Tibial nerve (tissue), 4 donors: ENCODE results near the gene NLRP3. TPM values are rescaled to one million over a fixed set of nuclear protein-coding genes. Genes with fewer than 3 reads are reported as not detected.
"Not testable (repeated sequence)": the region's sequence is repeated elsewhere in the genome, so short reads cannot be mapped to it uniquely, and the experiment has no call there.

Source experiments
- DNase-seq, 2 donors: peaks; one replicate each; pipeline ENCODE4 v3.0.0-alpha.2; 2019; ENCODE audit warnings: low spot score in 2 of 2
- H3K27ac ChIP-seq, 4 donors: fragments of 200-600 bp; sonication (generic) in 3 of 4; one replicate each; pipeline ENCODE4 v1.5.1; 2017 to 2019; ENCODE audit warnings: mild to moderate bottlenecking in 1 of 4
- H3K27me3 ChIP-seq, 2 donors: fragments of 200-600 bp; sonication (generic) in 1 of 2; one replicate each; pipeline versions ENCODE4 v1.5.1 to v1.6.0; 2017 to 2019
- H3K36me3 ChIP-seq, 3 donors: fragments of 200-600 bp; sonication (generic); one replicate each; pipeline ENCODE4 v1.5.1; 2018 to 2019
- H3K4me1 ChIP-seq, 4 donors: fragments of 200-600 bp; sonication (generic) in 3 of 4; one replicate each; pipeline ENCODE4 v1.5.1; 2017 to 2019
- H3K4me3 ChIP-seq, 4 donors: fragments of 200-600 bp; sonication (generic) in 3 of 4; one replicate each; pipeline ENCODE4 v1.5.1; 2017 to 2019; ENCODE audit warnings: mild to moderate bottlenecking in 1 of 4, moderate library complexity in 1 of 4
- H3K9me3 ChIP-seq, 4 donors: fragments of 200-600 bp; sonication (generic) in 3 of 4; one replicate each; pipeline ENCODE4 v1.5.1; 2017 to 2019
- CTCF ChIP-seq, 5 experiments: fragments of 200-600 bp in 3 of 5; fragments of 450-650 bp in 2 of 5; sonication (generic) in 3 of 5; IDR thresholded peaks; one replicate each; pipeline ENCODE4 v1.5.1; 2016 to 2019; ENCODE audit warnings: antibody characterized with exemption in 5 of 5, mild to moderate bottlenecking in 3 of 5, moderate library complexity in 2 of 5
- EP300 ChIP-seq, 2 donors: sonication (generic); formaldehyde crosslinking; IDR thresholded peaks; one replicate each; pipeline ENCODE4 v1.6.1; 2017; ENCODE audit warnings: antibody characterized with exemption in 2 of 2, mild to moderate bottlenecking in 1 of 2
- POLR2A ChIP-seq, 2 donors: fragments of 450-650 bp; IDR thresholded peaks; one replicate each; pipeline ENCODE4 v1.6.1; 2017; ENCODE audit warnings: antibody characterized with exemption in 2 of 2, mild to moderate bottlenecking in 2 of 2, moderate library complexity in 2 of 2
- WGBS, 2 donors: methylation state at CpG; one replicate each; pipeline ENCODE4 v1.1.5; 2018; 5-methylcytosine and 5-hydroxymethylcytosine counted together
- total RNA-seq, 4 donors: library from RNA; depleted of rRNA; stranded (reverse); fragments of >200 nt; gene quantifications; one replicate each; pipeline ENCODE4 v1.1.0, GENCODE V29; 2016

Gene NLRP3
- total RNA-seq, 4 donors from 2014 or later = 1.3 to 4.9 (median 3.1) TPM

DNA sequence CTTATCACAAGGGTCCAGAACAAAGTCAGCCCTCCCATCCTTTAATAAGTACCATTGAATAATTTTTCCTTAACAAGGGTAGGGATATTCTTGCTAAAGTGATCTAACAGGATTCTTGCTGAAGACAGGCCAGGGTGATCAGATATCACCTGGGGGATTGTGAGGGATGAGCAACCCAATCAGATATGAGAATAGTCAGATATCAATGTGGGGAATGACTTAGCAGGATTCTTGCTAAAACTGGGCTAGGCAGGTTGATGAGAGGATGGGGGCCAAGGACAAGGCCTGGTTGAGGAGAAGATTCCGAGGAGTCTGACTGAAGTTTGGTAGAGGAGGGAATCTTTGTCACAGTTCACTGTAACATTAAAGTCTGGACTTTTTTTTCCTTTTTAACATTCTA is 23.9 kb upstream of the NLRP3 start:
- Histone ChIP-seq H3K27ac (no peak overlapping the region), H3K36me3 (no peaks in the 10 kb centered on the region), H3K4me1 (peaks cover 0 to 21% (median 0%) of the 10 kb centered on the region in 4 donors), H3K4me3 (no peak overlapping the region), H3K9me3 (no peaks in the 10 kb centered on the region), H3K27me3 (no peaks in the 10 kb centered on the region)
- no peak for TF ChIP-seq POLR2A (IDR thresholded peaks at IDR 0.05)
- no peak for TF ChIP-seq EP300 (IDR thresholded peaks at IDR 0.05)
- TF ChIP-seq CTCF (IDR thresholded peaks at IDR 0.05) = no peak
- 88 to 92% methylated on average over 1 of the region's 1 CpG for WGBS, 2 donors
- no peak for DNase-seq

DNA sequence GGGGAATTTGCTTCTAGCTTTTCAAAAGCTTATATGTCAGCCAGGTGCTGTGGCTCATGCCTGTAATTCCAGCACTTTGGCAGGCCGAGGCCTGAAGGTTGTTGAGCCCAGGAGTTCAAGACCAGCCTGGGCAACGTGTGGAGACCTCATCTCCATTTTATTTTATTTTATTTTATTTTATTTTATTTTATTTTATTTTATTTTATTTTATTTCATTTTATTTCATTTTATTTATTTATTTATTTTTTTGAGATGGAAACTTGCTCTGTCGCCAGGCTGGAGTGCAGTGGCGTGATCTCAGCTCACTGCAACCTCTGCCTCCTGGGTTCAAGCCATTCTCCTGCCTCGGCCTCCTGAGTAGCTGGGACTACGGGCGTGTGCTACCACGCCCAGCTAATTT is 20.9 kb upstream of the NLRP3 start:
- H3K4me3 ChIP-seq, H3K9me3 ChIP-seq, DNase-seq, H3K4me1 ChIP-seq, H3K36me3 ChIP-seq, H3K27ac ChIP-seq, H3K27me3 ChIP-seq: not testable (repeated sequence)
- 77 to 78% methylated on average over 8 of the region's 8 CpGs for WGBS, 2 donors

DNA sequence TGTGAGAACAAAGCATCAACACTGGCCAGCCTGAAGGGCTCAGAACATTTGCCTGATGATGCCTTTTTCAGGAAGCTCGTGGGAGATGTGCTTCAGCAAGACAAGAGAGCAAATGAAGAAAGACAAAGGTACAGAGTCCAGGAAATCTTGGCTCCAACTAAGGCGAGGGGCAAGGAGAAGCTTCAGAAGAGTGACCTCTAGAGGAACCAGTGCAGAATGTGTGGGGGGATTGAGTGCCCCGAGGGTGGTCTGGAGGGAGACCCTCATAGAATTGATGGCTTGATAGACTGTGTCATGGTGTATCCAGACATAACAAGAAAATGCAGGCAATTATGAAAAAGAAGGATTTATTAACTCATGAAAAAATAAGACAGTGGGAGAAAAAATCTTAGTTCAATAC is 15.3 kb upstream of the NLRP3 start:
- H3K36me3 ChIP-seq = no peaks in the 10 kb centered on the region
- WGBS, 2 donors = 31 to 43% methylated on average over 3 of the region's 3 CpGs
- H3K4me1 ChIP-seq = no peaks in the 10 kb centered on the region
- H3K27ac ChIP-seq = no peak overlapping the region
- H3K27me3 ChIP-seq = no peaks in the 10 kb centered on the region
- no peak for TF ChIP-seq CTCF (IDR thresholded peaks at IDR 0.05)
- no peak for TF ChIP-seq POLR2A (IDR thresholded peaks at IDR 0.05)
- TF ChIP-seq EP300 (IDR thresholded peaks at IDR 0.05) = no peak
- H3K4me3 ChIP-seq = no peak overlapping the region
- H3K9me3 ChIP-seq = peaks cover 0 to 4% (median 0%) of the 10 kb centered on the region in 4 donors
- DNase-seq = no peak

GRCh38 chr1:247401310-247402119 is 14.5 kb upstream of the NLRP3 start:
- peaks cover 0 to 4% (median 0%) of the 10 kb centered on the region in 4 donors for H3K9me3 ChIP-seq
- DNase-seq = no peak
- 78 to 81% methylated on average over 10 of the region's 10 CpGs for WGBS, 2 donors
- H3K36me3 ChIP-seq = no peaks in the 10 kb centered on the region
- TF ChIP-seq POLR2A (IDR thresholded peaks at IDR 0.05) (no peak), EP300 (IDR thresholded peaks at IDR 0.05) (no peak), CTCF (IDR thresholded peaks at IDR 0.05) (no peak)
- no peaks in the 10 kb centered on the region for H3K27me3 ChIP-seq
- no peaks in the 10 kb centered on the region for H3K4me1 ChIP-seq
- H3K4me3 ChIP-seq = no peak overlapping the region
- no peak overlapping the region for H3K27ac ChIP-seq

DNA sequence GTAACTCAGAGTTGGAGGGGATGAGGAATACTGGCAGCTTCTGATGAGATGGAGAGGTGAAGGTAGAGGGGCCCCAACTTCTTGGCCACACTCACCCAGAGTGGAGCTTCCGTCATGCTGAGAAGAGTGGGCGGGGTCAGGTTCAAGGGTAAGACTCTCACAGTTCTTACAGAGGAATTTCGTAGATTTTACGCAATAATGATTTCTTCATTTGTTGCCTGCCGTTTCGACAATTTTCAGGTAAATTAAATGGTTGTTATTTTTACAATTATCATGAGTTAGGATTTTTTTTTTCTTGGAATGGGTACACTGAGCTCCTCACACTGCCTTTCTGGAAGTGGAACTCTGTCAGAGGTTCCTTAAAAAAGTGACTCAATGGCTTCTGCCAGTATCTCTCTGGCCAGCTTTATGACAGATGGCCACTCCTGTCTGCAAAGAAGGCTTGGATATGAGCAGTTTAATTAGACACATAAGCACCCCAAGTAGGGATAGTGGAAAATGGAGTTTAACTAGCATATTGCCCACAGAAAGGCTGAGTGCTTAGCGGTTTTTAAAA is 13.8 kb upstream of the NLRP3 start:
- 80 to 85% methylated on average over 7 of the region's 7 CpGs for WGBS, 2 donors
- Histone ChIP-seq H3K4me1 (no peaks in the 10 kb centered on the region), H3K27ac (no peak overlapping the region), H3K27me3 (no peaks in the 10 kb centered on the region), H3K36me3 (no peaks in the 10 kb centered on the region), H3K4me3 (no peak overlapping the region), H3K9me3 (peaks cover 0 to 4% (median 0%) of the 10 kb centered on the region in 4 donors)
- TF ChIP-seq EP300 (IDR thresholded peaks at IDR 0.05) = no peak
- no peak for TF ChIP-seq CTCF (IDR thresholded peaks at IDR 0.05)
- TF ChIP-seq POLR2A (IDR thresholded peaks at IDR 0.05) = no peak
- DNase-seq = no peak
